Measurements from ENCODE around the gene MAP3K5.

GRCh38 chr6:136539967-136540652 lies 252.2 kb downstream of the MAP3K5 start:
- no peak for TF ChIP-seq POLR2AphosphoS5 (IDR thresholded peaks at IDR 0.05; ENCODE audit: low read depth, low read length)
- TF ChIP-seq TAF1 (IDR thresholded peaks at IDR 0.05; ENCODE audit: borderline replicate concordance, insufficient read depth, low read length), result no peak
- TF ChIP-seq REST (IDR thresholded peaks at IDR 0.05; ENCODE audit: insufficient read depth in 1 of 2, low read depth in 2 of 2, low read length in 2 of 2), result no peak
- no peak for TF ChIP-seq FOXP2 (optimal IDR thresholded peaks at IDR 0.05; ENCODE audit: borderline replicate concordance, extremely low read depth, extremely low read length, insufficient read depth)
- no peak for TF ChIP-seq SIN3A (IDR thresholded peaks at IDR 0.05; ENCODE audit: borderline replicate concordance, insufficient read depth, low read length)
